SK-N-SH treated with all-trans-retinoic acid at 6 μM for 48 hours (cell line): ENCODE results near the gene ILRUN.

ENCODE experiments used
- ARNTL ChIP-seq: fragments of 450-650 bp; formaldehyde crosslinking; IDR thresholded peaks from 2 replicates; pipeline ENCODE4 v1.5.0; 2020; ENCODE audit warnings: low read depth, mild to moderate bottlenecking, moderate library complexity, borderline replicate concordance
- SNAI2 ChIP-seq: fragments of 250-450 bp; sonication (Bioruptor Pico); IDR thresholded peaks from 2 replicates; pipeline ENCODE4 v1.5.0; 2020; ENCODE audit warnings: mild to moderate bottlenecking, moderate library complexity
- ZFP3 ChIP-seq: fragments of 250-450 bp; sonication (Bioruptor Pico); IDR thresholded peaks from 2 replicates; pipeline ENCODE4 v1.5.0; 2020; ENCODE audit warnings: mild to moderate bottlenecking, moderate library complexity
- TF ChIP-seq, protein P1 (sequence below): fragments of 250-450 bp; sonication (Bioruptor Pico); IDR thresholded peaks from 2 replicates; pipeline ENCODE4 v1.8.0; 2020; ENCODE audit warnings: mild to moderate bottlenecking, moderate library complexity, borderline replicate concordance
- TF ChIP-seq, protein P2 (sequence below): fragments of 250-450 bp; sonication (Bioruptor Pico); IDR thresholded peaks from 2 replicates; pipeline ENCODE4 v1.8.0; 2021; ENCODE audit warnings: low read depth, mild to moderate bottlenecking, moderate library complexity, borderline replicate concordance

DNA sequence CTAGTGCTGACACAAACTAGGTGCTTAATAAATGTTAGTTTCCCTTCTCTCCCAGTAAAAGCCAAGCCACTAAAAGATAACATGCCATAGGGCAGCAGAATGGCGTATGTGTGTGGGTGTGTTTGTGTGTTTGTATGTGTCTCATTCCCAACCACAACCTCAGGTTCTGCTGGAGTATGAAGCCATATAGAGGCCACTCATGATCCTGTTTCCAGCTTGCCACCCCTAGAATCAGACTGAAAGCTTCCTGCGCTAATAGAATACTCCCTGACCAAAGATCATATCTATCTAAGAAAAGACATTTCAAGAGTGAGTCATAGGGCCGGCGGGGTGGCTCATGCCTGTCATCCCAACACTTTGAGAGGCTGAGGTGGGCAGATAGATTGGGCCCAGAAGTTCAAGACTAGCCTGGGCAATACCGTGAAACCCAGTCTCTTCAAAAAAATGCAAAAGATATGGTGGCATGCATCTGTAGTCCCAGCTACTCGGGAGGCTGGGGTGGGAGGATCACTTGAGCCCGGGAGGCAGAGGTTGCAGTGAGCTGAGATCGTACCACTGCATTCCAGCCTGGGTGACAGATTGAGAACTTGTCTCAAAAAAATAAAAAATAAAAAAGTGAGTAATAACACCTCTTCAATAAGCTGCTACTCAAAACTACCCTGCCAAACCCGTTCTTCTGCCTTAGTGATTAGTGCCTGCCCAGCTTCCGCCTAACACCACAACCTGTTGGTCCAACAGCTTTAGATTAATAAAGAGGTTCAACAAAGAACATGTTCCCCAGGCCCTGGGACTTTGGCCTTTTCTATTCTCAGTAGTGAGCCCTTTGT lies 48.9 kb upstream of the ILRUN start:
- TF ChIP-seq, protein P1, sequence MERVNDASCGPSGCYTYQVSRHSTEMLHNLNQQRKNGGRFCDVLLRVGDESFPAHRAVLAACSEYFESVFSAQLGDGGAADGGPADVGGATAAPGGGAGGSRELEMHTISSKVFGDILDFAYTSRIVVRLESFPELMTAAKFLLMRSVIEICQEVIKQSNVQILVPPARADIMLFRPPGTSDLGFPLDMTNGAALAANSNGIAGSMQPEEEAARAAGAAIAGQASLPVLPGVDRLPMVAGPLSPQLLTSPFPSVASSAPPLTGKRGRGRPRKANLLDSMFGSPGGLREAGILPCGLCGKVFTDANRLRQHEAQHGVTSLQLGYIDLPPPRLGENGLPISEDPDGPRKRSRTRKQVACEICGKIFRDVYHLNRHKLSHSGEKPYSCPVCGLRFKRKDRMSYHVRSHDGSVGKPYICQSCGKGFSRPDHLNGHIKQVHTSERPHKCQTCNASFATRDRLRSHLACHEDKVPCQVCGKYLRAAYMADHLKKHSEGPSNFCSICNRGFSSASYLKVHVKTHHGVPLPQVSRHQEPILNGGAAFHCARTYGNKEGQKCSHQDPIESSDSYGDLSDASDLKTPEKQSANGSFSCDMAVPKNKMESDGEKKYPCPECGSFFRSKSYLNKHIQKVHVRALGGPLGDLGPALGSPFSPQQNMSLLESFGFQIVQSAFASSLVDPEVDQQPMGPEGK = no peak
- TF ChIP-seq ARNTL (CRISPR knock-in tag) = no peak
- TF ChIP-seq ZFP3 (CRISPR knock-in tag) = no peak
- TF ChIP-seq, protein P2, sequence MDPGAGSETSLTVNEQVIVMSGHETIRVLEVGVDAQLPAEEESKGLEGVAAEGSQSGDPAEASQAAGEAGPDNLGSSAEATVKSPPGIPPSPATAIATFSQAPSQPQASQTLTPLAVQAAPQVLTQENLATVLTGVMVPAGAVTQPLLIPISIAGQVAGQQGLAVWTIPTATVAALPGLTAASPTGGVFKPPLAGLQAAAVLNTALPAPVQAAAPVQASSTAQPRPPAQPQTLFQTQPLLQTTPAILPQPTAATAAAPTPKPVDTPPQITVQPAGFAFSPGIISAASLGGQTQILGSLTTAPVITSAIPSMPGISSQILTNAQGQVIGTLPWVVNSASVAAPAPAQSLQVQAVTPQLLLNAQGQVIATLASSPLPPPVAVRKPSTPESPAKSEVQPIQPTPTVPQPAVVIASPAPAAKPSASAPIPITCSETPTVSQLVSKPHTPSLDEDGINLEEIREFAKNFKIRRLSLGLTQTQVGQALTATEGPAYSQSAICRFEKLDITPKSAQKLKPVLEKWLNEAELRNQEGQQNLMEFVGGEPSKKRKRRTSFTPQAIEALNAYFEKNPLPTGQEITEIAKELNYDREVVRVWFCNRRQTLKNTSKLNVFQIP (CRISPR knock-in tag) = no peak
- no peak for TF ChIP-seq SNAI2 (CRISPR knock-in tag)
